NCI-H2081 treated with DMSO at 0.1 percent for 48 hours (cell line): ENCODE measurements around the gene NUDT21.
"Not testable (repeated sequence)": the region's sequence is repeated elsewhere in the genome, so short reads cannot be mapped to it uniquely, and the experiment has no call there.

Experiments
- DNase-seq: peaks from one replicate; lab custom pipeline; 2025; lab: John Stamatoyannopoulos, UW

Gene NUDT21

GRCh38 chr16:56450986-56451752 lies at the start of gene NUDT21, which contains the start of gene OGFOD1:
TSS of gene NUDT21 (minus strand) at chr16:56451332. CDS start at chr16:56451202, 130 bp downstream.
TSS of gene OGFOD1 (plus strand) at chr16:56451554. CDS start at chr16:56451613, 59 bp downstream.
- peak; percentile 72 for DNase-seq

- no peak for DNase-seq
Observed at GRCh38 chr16:56493815-56494214, 42.7 kb upstream of the NUDT21 start.

- no peak for DNase-seq
Observed at GRCh38 chr16:56493126-56493525, 42.0 kb upstream of the NUDT21 start.

GRCh38 chr16:56491657-56492261 lies 40.6 kb upstream of the NUDT21 start:
- no peak for DNase-seq

- DNase-seq, result not testable (repeated sequence)
Observed at GRCh38 chr16:56488868-56489267, 37.7 kb upstream of the NUDT21 start.

- DNase-seq, result no peak
Observed at GRCh38 chr16:56488035-56488434, 36.9 kb upstream of the NUDT21 start.

GRCh38 chr16:56483394-56483793 lies 32.3 kb upstream of the NUDT21 start:
- DNase-seq, result no peak

- DNase-seq, result no peak
Observed at GRCh38 chr16:56482683-56483236, 31.6 kb upstream of the NUDT21 start.

- DNase-seq, result no peak
Observed at GRCh38 chr16:56481468-56482122, 30.5 kb upstream of the NUDT21 start.

- no peak for DNase-seq
Observed at GRCh38 chr16:56480776-56481467, 29.8 kb upstream of the NUDT21 start.

GRCh38 chr16:56479469-56479868 lies 28.3 kb upstream of the NUDT21 start:
- DNase-seq, result no peak

GRCh38 chr16:56478281-56479049 lies 27.3 kb upstream of the NUDT21 start:
- DNase-seq, result no peak

GRCh38 chr16:56477096-56477878 lies 26.2 kb upstream of the NUDT21 start:
- DNase-seq, result no peak

GRCh38 chr16:56475201-56475600 lies 24.1 kb upstream of the NUDT21 start:
- DNase-seq, result no peak

GRCh38 chr16:56470666-56471065 lies 19.5 kb upstream of the NUDT21 start:
- no peak for DNase-seq

GRCh38 chr16:56470232-56470631 lies 19.1 kb upstream of the NUDT21 start:
- DNase-seq, result no peak

- no peak for DNase-seq
Observed at GRCh38 chr16:56469748-56470147, 18.6 kb upstream of the NUDT21 start.

- no peak for DNase-seq
Observed at GRCh38 chr16:56468800-56469199, 17.7 kb upstream of the NUDT21 start.

GRCh38 chr16:56466344-56466743 lies 15.2 kb upstream of the NUDT21 start:
- no peak for DNase-seq

- no peak for DNase-seq
Observed at GRCh38 chr16:56463153-56463552, 12.0 kb upstream of the NUDT21 start.
